A673 (cell line): ENCODE data around the gene INTS1. TPM values are rescaled to one million over a fixed set of nuclear protein-coding genes. Genes with fewer than 3 reads are reported as not detected.

Experiments
- BruUV-seq: library from RNA; stranded (reverse); fragments of 400-500 nt; replicated peaks from 2 replicates; lab custom pipeline; 2021; lab: Mats Ljungman, UMichigan
- CTCF ChIA-PET: fragments of 300-600 bp; sonication (Branson Sonifier 250); formaldehyde crosslinking; loops from one replicate; lab custom pipeline; 2022; ENCODE audit warnings: antibody characterized with exemption; lab: Charles Lee
- POLR2A ChIA-PET: fragments of 300-600 bp; sonication (Branson Sonifier 250); formaldehyde crosslinking; loops from one replicate; lab custom pipeline; 2022; ENCODE audit warnings: antibody characterized with exemption; ENCODE audit not compliant: low non-redundant PET; lab: Charles Lee
- DNase-seq: peaks from one replicate; pipeline ENCODE4 v3.0.0-alpha.2; 2015; ENCODE audit warnings: low spot score
- H3K27ac ChIP-seq: fragments of 200-600 bp; sonication (generic); 2 replicates; pipeline ENCODE4 v1.5.1; 2016; ENCODE audit warnings: mixed run types, low read depth, mild to moderate bottlenecking, mixed read lengths, antibody characterized with exemption, low read length; ENCODE audit not compliant: poor library complexity, severe bottlenecking
- H3K27me3 ChIP-seq: fragments of 200-600 bp; sonication (generic); replicated peaks from 2 replicates; pipeline ENCODE4 v1.6.1; 2017; ENCODE audit warnings: mixed run types, low read depth, mild to moderate bottlenecking, mixed read lengths, antibody characterized with exemption, low read length; ENCODE audit not compliant: insufficient read depth, poor library complexity
- H3K36me3 ChIP-seq: fragments of 200-600 bp; sonication (generic); 2 replicates; pipeline ENCODE4 v1.6.1; 2016; ENCODE audit warnings: mixed run types, mild to moderate bottlenecking, mixed read lengths, antibody characterized with exemption, low read length; ENCODE audit not compliant: insufficient read depth, poor library complexity, severe bottlenecking
- H3K4me1 ChIP-seq: fragments of 200-600 bp; sonication (generic); 2 replicates; pipeline ENCODE4 v1.6.1; 2017; ENCODE audit warnings: mixed run types, mild to moderate bottlenecking, mixed read lengths, antibody characterized with exemption, low read length; ENCODE audit not compliant: insufficient read depth, poor library complexity, severe bottlenecking
- H3K4me3 ChIP-seq: fragments of 200-600 bp; sonication (generic); 2 replicates; pipeline ENCODE4 v1.5.1; 2016; ENCODE audit warnings: low read depth, mixed run types, mild to moderate bottlenecking, mixed read lengths, low read length; ENCODE audit not compliant: poor library complexity, severe bottlenecking
- H3K9me3 ChIP-seq: fragments of 200-600 bp; sonication (generic); 2 replicates; pipeline ENCODE4 v1.6.1; 2016; ENCODE audit warnings: mixed run types, low read depth, mild to moderate bottlenecking, mixed read lengths, antibody characterized with exemption, low read length; ENCODE audit not compliant: poor library complexity, severe bottlenecking
- CTCF ChIP-seq: fragments of 300-800, 200-600 bp; sonication (generic); conservative IDR thresholded peaks from 2 replicates; pipeline ENCODE4 v1.5.1; 2017; ENCODE audit warnings: low read depth, mild to moderate bottlenecking, antibody characterized with exemption, low read length, moderate library complexity, mixed read lengths
- EZH2 ChIP-seq: fragments of 200-600 bp; sonication (generic); IDR thresholded peaks from 2 replicates; pipeline ENCODE4 v1.6.1; 2017; ENCODE audit warnings: borderline replicate concordance, low read depth, mild to moderate bottlenecking, mixed read lengths, antibody characterized with exemption, low read length; ENCODE audit not compliant: poor library complexity, severe bottlenecking
- intact Hi-C: fragments of 100-400 bp; cut with micrococcal nuclease; formaldehyde crosslinking; loops from one replicate; pipeline ENCODE4 v1.10.0; 2022; ENCODE audit not compliant: unreplicated experiment
- total RNA-seq: library from RNA; stranded (reverse); gene quantifications from 2 replicates; pipeline ENCODE4 v1.2.3, GENCODE V29; 2021

Gene INTS1
- total RNA-seq, 1 experiment from 2014 or later, result 129 TPM

DNA sequence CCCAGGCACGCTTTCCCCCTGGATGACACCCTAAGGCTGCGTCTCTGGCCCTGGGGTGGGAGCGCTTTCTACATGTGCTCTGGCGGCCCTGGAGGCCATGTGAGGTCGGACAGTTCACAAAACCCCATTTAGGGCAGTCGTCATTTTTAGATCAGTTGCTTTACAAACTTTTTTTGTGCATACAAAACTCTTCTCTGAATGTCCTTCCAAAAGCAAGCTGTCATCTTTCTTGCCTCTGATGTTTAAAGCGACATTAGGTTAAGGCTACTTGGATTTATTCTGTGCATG lies 32.2 kb upstream of the INTS1 start:
- BruUV-seq, result no TSS peak
- H3K36me3 ChIP-seq, result peaks cover 4% of the 10 kb centered on the region
- ChIA-PET POLR2A (interaction anchor here (0.6 kb wide), 1 partner anchor 69 kb away, joined by 9 read pairs; no protein-coding TSS in a partner anchor), CTCF (no interaction called here)
- TF ChIP-seq CTCF (no peak), EZH2 (no peak)
- no peak overlapping the region for H3K4me3 ChIP-seq
- intact Hi-C loops, result no loop called here
- no peaks in the 10 kb centered on the region for H3K9me3 ChIP-seq
- peak overlapping the region; percentile 86 for H3K27ac ChIP-seq
- H3K4me1 ChIP-seq, result peaks cover 42% of the 10 kb centered on the region
- H3K27me3 ChIP-seq, result no peaks in the 10 kb centered on the region
- DNase-seq, result no peak

GRCh38 chr7:1535701-1536454 lies 31.7 kb upstream of the INTS1 start:
- no peaks in the 10 kb centered on the region for H3K9me3 ChIP-seq
- no TSS peak for BruUV-seq
- H3K36me3 ChIP-seq, result peaks cover 4% of the 10 kb centered on the region
- H3K27ac ChIP-seq, result peak overlapping the region; percentile 86
- intact Hi-C loops, result no loop called here
- H3K4me3 ChIP-seq, result no peak overlapping the region
- DNase-seq, result peak; percentile 64
- TF ChIP-seq CTCF (no peak), EZH2 (no peak)
- POLR2A ChIA-PET, result interaction anchor here (0.6 kb wide), 1 partner anchor 69 kb away, joined by 9 read pairs; no protein-coding TSS in a partner anchor
- peaks cover 43% of the 10 kb centered on the region for H3K4me1 ChIP-seq
- no peaks in the 10 kb centered on the region for H3K27me3 ChIP-seq
- CTCF ChIA-PET, result no interaction called here

- Histone ChIP-seq H3K4me3 (no peak overlapping the region), H3K36me3 (no peaks in the 10 kb centered on the region), H3K27ac (no peak overlapping the region), H3K27me3 (no peaks in the 10 kb centered on the region), H3K4me1 (peaks cover 46% of the 10 kb centered on the region), H3K9me3 (no peaks in the 10 kb centered on the region)
- CTCF ChIA-PET, result interaction anchor here (0.6 kb wide), 1 partner anchor 1157 kb away, joined by 3 read pairs; no protein-coding TSS in a partner anchor
- intact Hi-C loops, result no loop called here
- BruUV-seq, result no TSS peak
- no peak for DNase-seq
- TF ChIP-seq EZH2 (no peak), CTCF (no peak)
- POLR2A ChIA-PET, result interaction anchor here (0.7 kb wide), 1 partner anchor 963 kb away, joined by 4 read pairs; no protein-coding TSS in a partner anchor
Observed at GRCh38 chr7:1535100-1535458, 30.9 kb upstream of the INTS1 start.
